GM21367 (cell line): ENCODE results near the gene LGALS12.

Source experiments
- ATAC-seq: cut with Tn5 transposase; IDR thresholded peaks from one replicate; pipeline ENCODE4 v1.9.1; 2021; ENCODE audit not compliant: unreplicated experiment

Gene LGALS12, protein sequence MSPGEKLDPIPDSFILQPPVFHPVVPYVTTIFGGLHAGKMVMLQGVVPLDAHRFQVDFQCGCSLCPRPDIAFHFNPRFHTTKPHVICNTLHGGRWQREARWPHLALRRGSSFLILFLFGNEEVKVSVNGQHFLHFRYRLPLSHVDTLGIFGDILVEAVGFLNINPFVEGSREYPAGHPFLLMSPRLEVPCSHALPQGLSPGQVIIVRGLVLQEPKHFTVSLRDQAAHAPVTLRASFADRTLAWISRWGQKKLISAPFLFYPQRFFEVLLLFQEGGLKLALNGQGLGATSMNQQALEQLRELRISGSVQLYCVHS

DNA sequence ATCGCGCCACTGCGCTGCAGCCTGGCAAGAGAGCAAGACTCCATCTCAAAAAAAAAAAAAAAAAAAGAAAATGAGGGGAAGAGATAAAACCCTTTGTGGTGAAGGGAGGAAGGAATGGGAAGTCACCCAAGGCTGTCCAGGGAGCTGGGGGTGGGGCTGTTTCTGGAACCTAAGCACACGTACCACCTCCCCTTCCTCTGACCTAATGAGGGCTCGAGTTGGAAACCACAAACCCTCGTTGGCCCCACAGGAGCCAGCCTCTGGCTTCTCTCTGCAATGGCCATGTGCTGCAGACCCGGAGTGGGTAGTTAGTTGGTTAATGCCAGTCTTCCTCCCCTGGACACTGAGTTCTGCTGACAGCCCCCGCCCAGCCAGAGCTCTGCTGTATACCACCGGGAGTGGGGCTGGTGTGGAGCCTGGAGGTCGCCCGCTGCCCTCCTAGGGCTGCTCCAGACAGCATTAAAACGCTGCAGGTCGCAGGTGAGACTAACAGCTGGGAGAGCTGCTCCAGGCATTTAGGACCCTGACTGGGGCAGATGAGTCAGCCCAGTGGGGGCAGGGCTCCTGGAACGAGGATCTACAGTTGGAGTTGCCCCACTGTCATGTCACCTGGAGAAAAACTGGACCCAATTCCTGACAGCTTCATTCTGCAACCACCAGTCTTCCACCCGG, at the start of gene LGALS12:
LGALS12 (plus strand) TSS at position 228 of the 672 bp plus-strand sequence; CDS start at position 603, 375 bp downstream.
- no peak for ATAC-seq

DNA sequence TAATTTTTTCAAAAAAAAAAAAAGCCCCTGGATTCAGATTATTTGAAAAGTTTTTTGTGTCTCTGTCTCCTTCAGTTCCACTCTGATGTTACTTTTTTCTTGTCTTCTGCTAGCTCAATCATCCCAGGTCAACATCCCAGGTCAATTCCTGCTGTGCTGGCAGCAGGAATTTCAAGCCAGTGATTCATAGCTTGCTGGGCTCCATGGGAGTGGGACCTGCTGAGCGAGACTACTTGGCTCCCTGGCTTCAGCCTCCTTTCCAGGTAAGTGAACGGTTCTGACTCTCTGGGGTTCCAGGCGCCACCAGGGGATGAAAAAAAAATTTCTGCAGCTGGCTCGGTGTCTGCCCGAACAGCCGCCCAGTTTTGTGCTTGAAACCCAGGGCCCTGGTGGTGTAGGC, 46.3 kb upstream of the LGALS12 start:
- no peak for ATAC-seq

DNA sequence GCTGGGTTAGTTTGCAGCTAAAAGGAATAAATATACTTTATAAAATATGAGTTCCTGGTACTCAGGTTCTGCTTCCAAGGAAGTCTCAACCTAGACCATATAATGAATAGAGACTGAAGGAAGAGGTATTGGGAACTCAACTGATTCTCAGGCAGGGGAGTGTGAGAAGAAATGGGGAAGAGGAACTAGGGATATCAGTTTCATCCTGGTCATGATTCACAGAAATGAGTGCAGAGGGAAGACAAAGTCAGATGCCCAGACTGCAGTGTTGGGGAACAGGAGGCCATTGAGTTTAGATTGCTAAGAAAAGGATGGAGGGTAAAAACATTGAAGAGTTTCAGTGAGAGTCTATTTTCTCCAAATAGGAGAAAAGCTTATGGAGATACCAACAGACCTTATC, 43.7 kb upstream of the LGALS12 start:
- ATAC-seq, result no peak

DNA sequence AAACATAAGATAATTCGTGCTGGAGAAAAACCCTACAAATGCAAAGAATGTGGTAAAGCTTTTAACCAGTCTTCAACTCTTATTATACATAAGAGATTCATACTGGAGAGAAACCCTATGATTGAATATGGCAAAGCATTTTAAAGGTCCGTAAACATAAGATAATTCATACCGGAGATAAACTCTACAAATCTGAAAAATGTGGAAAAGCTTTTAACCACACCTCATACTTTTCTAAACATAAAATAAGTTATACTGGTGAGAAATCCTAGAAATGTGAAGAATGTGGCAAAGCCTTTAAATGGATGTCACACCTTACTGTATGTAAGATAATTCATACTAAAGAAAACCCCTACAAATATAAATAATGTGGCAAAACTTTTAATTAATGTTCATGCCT, 35.6 kb upstream of the LGALS12 start:
- no peak for ATAC-seq

DNA sequence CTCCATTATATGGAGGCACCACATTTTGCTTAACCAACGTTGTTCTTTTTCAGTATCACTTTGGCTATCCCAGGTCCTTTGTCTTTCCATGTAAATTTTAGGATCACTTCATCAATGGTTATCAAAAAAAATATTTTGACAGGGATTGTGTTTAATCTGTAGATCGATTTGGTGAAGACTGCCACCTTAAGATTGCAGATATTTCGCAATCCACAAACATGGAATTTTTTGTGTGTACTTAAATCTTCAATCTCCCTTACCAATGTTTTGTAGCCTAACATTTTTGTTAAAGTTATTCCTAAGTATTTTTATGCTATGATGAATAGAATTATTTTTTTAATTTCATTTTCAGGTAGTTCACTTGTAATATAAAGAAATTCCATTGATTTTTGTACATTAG, 33.5 kb upstream of the LGALS12 start:
- no peak for ATAC-seq

DNA sequence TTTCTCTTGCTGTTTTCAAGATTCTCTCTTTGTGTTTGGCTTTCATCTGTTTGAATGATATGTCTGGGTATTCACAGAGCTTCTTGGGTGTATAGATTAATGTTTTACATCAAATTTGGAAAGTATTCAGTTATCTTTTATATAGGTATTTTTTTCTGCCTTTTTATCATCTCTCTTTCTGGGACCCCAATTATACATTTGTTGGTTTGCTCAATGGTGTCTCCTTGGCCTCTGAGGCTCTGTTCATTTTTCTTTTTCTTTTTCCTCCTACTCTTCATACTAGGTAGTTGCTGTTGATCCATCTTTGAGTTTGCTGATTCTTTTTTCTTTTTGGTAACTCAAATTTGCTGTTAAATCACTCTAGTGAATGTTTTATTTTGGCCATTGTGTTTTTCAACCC, 29.3 kb upstream of the LGALS12 start:
- no peak for ATAC-seq

DNA sequence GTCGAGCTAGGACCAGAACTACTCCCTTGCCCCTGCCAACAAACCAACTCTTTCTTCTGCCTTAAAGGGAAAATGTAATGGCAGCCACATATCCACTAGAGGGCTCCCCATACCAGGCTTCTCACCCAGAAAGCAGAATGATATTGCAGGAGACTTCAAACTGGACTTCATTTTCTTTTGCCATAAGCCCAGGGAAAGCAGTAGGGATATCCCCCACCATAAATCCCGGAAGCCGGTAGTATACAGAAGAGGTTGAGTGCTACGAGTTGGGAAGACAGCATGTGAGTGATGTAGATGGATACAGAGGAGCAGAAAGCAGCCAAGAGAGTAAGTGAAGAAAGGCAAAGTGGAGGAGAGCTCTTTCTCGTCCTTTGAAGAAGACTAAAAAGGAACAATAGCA, 27.0 kb upstream of the LGALS12 start:
- no peak for ATAC-seq

DNA sequence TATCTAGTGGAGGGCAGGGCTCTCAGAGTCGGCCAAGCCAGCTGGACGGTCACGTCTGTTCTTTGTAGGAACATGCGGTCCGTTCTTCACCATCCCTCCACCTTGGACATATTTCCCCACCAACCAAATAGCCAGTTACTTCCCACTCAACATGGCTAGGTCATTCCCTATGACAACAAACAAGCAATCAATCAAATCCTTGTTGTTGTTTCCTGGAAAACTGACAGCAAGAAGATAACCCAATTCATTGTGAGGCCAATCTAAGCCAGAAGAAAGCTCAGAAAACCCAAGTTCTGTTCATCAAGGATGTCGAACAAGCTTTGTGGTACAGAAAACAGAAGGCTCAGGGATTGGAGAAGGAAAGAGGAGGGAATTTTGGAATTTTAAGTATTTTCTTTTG, 25.8 kb upstream of the LGALS12 start:
- ATAC-seq, result no peak

DNA sequence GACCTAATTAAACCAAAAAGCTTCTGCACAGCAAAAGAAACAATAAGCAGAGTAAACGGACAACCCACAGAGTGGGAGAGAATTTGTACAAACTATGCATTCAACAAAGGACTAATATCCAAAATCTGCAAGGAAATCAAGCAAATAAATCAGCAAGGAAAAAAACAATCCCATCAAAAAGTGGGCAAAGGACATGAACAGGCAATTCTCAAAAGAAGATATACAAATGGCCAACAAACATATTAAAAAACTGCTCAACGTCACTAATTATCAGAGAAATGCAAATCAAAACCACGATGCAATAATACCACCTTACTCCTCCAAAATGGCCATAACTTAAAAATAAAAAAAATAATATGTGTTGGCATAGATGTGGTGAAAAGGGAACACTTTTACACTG, 20.1 kb upstream of the LGALS12 start:
- no peak for ATAC-seq

DNA sequence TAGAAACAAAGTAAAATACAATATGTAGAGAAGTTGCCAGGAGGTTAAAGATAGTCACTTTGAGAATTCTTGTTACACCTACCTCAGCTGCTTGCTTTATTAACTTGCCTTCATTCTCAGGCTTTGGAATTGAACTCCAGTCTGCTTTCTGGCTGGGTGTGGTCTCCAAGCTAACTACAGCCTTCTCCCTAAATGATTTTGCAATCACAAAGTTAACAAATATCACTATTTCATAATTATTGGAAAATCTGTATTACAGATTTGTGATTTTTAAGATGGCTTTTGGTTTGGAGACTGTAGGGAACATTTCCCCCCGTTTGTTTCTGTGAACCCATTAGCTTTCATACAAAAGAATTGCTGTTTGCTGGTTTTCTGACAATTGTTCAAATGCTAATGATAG, 17.1 kb upstream of the LGALS12 start:
- no peak for ATAC-seq

DNA sequence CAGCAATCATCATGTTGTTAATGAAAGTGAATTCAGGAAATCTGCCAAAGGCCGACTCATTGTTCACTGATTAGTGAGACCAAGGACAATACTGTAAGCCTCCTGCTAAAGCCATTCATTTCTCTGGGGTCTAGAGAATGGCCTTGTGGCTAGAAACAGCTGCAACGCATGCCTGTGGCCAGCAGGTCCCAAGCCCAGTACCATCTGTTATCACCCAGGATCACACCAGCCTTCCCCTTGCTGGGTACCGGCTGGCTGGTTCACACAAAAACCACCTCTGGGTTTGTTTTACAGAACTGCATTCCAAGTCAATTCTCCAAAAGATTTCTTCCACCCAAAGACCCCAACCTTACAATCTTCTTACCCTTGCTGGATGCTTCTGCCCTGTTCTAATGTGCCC, 16.0 kb upstream of the LGALS12 start:
- ATAC-seq, result no peak

DNA sequence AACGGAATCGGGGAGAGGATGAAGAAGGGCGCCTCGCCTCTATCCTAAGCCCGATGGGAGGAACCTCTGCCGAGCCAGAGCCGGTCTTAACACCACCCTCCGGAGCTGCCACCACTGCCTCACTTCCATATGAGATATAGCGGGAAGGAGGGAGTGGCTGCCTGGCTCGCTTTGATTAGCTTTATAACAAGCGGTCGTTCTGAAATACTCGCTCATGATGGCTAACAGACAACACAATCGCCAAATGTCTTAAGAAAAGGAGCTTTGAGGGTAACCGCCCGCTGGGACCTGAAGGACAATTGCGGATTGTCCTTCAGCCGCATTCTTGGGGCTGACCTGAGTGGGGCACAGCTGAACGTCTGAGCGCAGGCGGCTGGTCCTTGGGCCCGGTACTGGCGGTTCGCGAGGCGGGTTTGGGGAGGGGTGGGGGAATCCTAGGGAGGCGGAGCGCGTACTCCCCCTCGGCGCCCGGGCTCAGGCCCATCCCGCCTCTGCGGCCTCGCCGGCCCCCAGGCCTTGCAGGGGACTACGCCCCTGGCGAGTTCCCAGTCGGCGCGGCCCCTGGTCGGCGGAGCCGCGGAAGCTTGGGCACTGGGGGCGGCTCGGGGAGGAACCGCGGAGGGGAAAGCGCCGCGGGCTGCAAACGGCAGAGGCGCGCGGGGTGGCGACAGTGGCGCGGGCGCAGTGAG, 15.2 kb upstream of the LGALS12 start, which contains the start of gene PLAAT5:
PLAAT5 (minus strand) TSS at position 617 of the 689 bp plus-strand sequence; CDS start at position 484, 133 bp downstream.
- no peak for ATAC-seq

DNA sequence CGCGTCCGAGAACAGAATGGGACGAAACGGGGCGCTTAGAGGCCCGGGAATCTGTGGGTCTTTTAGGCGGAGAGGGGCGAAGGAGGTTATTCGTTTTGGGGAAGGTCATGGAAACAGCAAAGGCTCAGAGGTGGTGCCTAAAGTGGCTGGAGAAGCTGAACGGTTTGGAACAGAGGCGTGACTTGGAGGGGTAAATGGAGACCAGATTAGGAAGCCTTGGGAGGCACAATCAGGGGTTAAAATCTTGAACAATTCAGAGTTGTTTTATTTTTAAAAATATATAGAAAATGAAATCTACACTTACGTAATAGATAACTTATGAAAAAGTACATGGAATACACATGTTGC, 14.7 kb upstream of the LGALS12 start:
- ATAC-seq, result no peak

DNA sequence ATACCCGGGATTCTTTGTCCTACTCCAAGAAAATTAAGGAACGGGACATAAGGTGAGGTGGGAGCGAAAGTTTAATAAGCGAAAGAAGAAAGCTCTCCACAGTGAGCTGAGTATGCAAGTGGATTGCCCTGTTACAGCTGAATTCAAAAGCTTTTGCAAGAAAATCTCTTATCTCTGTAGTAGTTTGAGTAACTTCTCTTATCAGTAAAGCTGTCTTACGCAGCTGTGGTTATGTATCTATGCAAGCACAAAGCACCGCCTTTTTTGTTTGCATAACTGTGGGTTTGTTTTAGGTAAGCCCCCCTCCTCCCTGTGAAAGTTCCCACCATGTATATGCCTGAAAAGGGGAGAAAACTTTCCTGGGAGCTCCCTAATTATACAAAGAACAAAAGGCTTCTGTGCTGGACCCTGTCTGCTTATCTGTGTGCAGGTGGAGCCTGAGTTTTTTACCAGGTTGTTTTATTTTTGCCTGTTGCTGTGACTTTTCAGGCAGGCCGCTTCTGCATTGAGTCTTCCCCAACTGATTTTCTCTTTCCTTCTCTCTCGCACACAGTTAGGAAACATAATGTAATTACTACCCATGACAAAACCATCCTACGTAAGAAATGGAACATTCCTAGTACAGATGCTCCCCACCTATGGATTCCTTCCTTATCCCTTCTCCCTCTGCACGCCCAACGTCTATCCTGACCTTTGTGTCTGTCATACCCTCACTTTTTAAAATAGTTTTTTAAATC, 14.1 kb upstream of the LGALS12 start:
- no peak for ATAC-seq

DNA sequence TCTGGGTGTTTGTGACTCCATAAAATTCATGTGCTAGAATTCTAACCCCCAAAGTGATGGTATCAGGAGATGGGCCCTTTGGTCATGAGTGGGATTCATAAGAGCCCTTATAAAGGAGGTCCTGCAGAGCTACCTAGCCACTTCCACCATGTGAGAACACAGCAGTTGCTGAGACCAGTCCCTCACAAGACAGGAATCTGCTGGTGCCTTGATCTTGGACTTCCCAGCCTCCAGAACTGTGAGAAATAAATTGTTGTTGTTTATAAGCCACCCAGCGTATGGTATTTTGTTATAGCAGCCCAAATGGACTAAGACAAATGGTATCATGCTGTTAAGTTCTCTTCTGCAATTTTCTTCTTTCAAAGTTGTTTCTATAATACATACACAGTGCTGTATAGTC, 13.4 kb upstream of the LGALS12 start:
- ATAC-seq, result no peak

DNA sequence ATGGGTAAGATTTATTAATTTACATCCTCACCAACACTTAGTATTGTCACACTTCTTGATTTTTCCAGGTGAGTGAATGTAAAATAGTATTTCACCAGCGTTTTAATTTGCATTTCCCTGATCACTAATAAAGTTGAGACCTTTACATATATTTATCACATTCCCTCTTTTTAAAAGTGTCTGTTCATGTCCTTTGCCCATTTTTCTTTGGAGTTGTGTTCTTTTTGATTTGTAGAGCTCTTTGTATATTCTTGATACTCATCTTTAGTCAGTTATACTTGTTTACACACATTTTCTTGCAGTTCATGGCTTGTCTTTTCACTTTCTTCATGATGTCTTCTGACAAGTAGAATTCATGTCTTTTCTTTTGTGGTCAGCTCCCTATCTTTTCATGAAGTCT, 12.8 kb upstream of the LGALS12 start:
- ATAC-seq, result no peak

DNA sequence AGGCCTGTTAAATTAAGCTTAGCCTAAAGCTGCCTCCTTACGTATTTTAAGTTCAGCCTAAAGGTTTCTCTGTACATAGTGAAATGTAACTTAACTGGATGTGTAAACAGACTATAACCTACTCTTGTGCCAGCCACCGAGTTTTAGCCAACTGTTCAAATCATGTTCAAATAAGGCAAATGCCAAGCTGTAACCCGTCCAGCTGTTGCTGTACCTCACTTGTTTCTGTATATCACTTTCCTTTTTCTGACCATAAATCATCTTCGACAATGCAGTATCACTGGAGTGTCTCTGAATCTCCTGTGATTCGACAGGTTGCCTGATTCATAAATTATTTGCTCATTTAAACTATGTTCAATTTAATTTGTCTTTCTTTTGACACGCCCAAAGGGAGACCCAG, 10.9 kb upstream of the LGALS12 start:
- no peak for ATAC-seq

DNA sequence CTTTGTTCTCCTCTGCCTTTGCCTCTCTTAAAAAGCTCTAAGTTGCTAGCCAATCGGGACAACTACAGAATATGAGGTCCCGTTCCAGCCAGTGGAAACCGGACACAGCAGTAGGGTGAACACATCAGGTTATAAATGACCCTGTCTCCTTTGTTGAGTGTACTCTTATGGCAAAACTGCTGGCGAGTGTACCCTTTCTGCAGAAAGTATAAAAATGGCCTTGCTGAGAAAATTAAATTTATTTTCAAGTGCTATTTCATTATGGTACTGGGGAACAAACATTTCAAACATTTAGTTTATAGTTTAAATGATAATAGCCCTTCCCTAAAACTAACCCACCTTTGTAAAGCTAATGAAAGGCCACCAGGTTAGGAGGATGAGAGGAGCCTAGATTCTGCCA, 6.0 kb upstream of the LGALS12 start:
- no peak for ATAC-seq

DNA sequence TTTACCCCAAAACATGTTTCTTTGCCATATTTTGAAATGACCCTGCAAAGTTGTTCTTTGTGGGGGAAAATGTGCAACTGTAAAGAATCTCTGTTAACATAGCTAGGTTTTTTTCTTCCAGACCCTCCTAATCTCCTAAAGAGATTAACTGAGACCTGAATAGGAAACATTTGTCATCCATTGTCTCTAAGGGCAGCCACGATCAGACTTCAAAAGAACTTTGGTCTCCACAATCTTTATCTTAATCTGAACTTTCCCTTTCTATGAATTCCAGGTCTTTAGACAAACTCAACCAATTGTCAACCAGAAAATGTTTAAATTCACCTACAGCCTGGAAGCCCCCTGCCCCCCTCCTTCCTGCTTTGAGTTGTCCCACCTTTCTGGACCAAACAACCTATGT, 4.6 kb upstream of the LGALS12 start:
- no peak for ATAC-seq

DNA sequence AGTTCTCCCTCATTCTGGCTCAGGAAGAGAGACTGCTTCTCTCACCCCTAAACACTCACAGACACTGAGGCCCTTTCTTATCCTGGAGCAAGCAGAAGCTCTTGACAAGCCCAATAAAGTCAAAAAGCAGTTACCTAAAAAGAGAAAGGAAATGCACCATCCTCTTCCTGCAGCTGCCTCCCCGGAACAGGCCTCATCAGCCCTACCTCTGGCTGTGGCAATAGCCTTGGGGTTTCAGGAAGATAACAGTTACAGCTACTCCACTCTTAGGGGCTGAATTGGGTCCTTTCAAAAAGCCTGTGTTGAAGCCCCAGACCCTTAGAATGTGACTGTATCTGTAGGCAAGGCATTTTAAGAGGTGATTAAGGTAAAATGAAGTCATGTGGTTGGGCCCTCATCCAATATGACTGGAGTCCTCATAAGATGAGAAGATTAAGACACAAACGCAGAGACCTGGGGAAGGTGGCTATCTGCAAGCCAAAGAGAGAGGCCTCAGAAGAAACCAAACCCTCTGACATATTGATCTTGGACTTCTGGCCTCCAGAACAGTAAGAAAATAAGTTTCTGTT, 3.5 kb upstream of the LGALS12 start:
- no peak for ATAC-seq

DNA sequence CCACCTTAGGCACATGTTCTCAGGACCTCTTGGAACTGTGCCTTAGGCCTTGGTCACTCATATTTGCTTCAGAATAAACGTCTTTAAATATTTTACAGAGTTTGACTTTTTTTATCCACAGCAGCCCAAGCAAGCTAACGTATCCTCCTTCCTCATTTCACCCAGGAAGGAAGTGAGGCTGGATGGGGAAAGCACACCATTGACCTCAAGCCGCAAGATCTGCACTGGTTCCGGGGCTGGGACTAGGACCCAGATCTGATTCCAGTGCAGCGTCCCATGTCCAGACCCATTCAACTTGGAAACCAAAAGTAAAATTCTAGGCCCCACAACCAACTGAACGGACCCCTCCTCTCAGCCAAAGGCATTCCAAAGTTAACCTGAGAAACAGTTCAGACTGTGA, 2.4 kb upstream of the LGALS12 start:
- ATAC-seq, result no peak
